Measurements from ENCODE around the gene CDCA7L.

GRCh38 chr7:21934808-21935207 is 10.9 kb downstream of the CDCA7L start:
- no peak for TF ChIP-seq ELK1 (IDR thresholded peaks at IDR 0.05; ENCODE audit: borderline replicate concordance, low read depth, low read length)
- TF ChIP-seq FOS (IDR thresholded peaks at IDR 0.05; ENCODE audit: low read depth, low read length), result no peak
- TF ChIP-seq CTCF (conservative IDR thresholded peaks at IDR 0.05; ENCODE audit: low read depth, low read length), result no peak
- no peak for TF ChIP-seq BHLHE40 (IDR thresholded peaks at IDR 0.05; ENCODE audit: low read depth, low read length)
- no peak for TF ChIP-seq POLR2A (IDR thresholded peaks at IDR 0.05; ENCODE audit: low read depth, low read length)
- TF ChIP-seq CHD1 (IDR thresholded peaks at IDR 0.05; ENCODE audit: low read depth, low read length), result no peak
